ENCODE results near the gene GLG1. TPM values are rescaled to one million over a fixed set of nuclear protein-coding genes. Genes with fewer than 3 reads are reported as not detected.

Gene GLG1
- total and polyA plus RNA-seq, 12 donors = 31.6 to 146 (median 112) TPM

- Histone ChIP-seq H3K9me3 (replicated peaks in 1 of 3) (no peaks in the 10 kb centered on the region), H3K27me3 (no peaks in the 10 kb centered on the region), H3K4me1 (replicated peaks in 1 of 2) (peaks cover 0 to 8% of the 10 kb centered on the region in 2 donors), H3K36me3 (replicated peaks in 1 of 2) (peaks cover 0 to 76% of the 10 kb centered on the region in 2 donors), H3K27ac (peak overlapping the region in 2 of 5 donors; percentile 2 to 67), H3K4me3 (no peak overlapping the region)
- WGBS, 4 donors = 0 to 100% (median 63%) methylated on average over 1 of the region's 1 CpG
- TF ChIP-seq CTCF (IDR thresholded peaks at IDR 0.05) = no peak
- TF ChIP-seq POLR2A (IDR thresholded peaks at IDR 0.05) = no peak
- intact Hi-C loops (cut with DNase I) = loop anchor here (10.0 kb wide), 2 partner anchors 152 to 162 kb away; no protein-coding TSS in a partner anchor
- no peak for DNase-seq
Observed at GRCh38 chr16:74626741-74627416, 20.0 kb upstream of the GLG1 start.

DNA sequence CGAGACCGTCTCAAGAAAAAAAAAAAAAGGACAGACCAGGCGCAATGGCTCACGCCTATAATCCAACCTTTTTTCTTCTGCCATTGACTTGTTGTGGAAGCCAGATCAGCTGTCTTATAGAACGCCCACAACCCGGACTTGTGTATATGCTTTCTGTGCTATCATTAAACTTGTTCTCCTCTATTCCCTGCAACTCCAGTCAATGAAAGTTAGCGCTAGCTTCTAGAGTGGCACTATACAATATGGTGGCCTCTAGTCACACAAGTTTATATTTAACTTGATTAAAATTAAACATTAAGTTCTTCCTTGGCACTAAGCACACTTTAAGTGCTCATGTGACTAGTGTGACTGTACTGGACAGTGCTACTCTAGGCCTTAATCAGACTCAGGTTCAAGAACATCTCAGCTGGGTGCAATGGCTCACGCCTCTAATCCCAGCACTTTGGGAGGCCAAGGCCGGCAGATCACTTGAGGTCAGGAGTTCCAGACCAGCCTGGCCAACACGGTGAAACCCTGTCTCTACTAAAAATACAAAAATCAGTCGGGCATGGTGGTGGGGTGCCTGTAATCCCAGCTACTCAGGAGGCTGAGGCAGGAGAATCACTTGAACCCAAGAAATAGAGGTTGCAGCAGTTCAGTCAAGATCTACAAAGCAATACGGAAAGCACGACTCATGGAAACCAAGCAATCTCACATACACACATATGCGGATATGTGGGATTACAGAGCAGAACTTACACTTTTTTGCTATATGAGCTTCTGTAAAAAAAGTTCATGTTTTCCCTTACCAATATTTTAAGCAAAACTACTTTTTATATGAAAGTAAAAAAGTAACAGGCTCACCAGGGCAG lies 18.8 kb upstream of the GLG1 start:
- intact Hi-C loops (cut with DNase I) = loop anchor here (10.0 kb wide), 2 partner anchors 151 to 161 kb away; no protein-coding TSS in a partner anchor
- WGBS, 4 donors = 84 to 92% (median 89%) methylated on average over 14 of the region's 14 CpGs

GRCh38 chr16:74623839-74624235 lies 16.9 kb upstream of the GLG1 start:
- intact Hi-C loops (cut with DNase I) = loop anchor here (10.0 kb wide), 2 partner anchors 149 to 159 kb away; no protein-coding TSS in a partner anchor
- H3K4me1 ChIP-seq (replicated peaks in 1 of 2) = peaks cover 0 to 8% of the 10 kb centered on the region in 2 donors
- H3K9me3 ChIP-seq (replicated peaks in 1 of 3) = no peaks in the 10 kb centered on the region
- DNase-seq = peak in 1 of 7 donors; percentile 45
- H3K27ac ChIP-seq = no peak overlapping the region
- no peak overlapping the region for H3K4me3 ChIP-seq
- WGBS, 4 donors = 79 to 90% (median 86%) methylated on average over 6 of the region's 6 CpGs
- TF ChIP-seq POLR2A (IDR thresholded peaks at IDR 0.05) (no peak), CTCF (IDR thresholded peaks at IDR 0.05) (no peak)
- peaks cover 0 to 54% of the 10 kb centered on the region in 2 donors for H3K36me3 ChIP-seq (replicated peaks in 1 of 2)
- H3K27me3 ChIP-seq = no peaks in the 10 kb centered on the region

More for the DNA sequence above, 18.8 kb upstream of the GLG1 start:
- H3K27me3 ChIP-seq = no peaks in the 10 kb centered on the region
- DNase-seq = peak in 1 of 7 donors; percentile 20
- H3K4me3 ChIP-seq = no peak overlapping the region
- peaks cover 0 to 8% of the 10 kb centered on the region in 2 donors for H3K4me1 ChIP-seq (replicated peaks in 1 of 2)
- no peaks in the 10 kb centered on the region for H3K9me3 ChIP-seq (replicated peaks in 1 of 3)
- H3K36me3 ChIP-seq (replicated peaks in 1 of 2) = peaks cover 0 to 71% of the 10 kb centered on the region in 2 donors
- TF ChIP-seq POLR2A (IDR thresholded peaks at IDR 0.05) (no peak), CTCF (IDR thresholded peaks at IDR 0.05) (no peak)
- no peak overlapping the region for H3K27ac ChIP-seq

DNA sequence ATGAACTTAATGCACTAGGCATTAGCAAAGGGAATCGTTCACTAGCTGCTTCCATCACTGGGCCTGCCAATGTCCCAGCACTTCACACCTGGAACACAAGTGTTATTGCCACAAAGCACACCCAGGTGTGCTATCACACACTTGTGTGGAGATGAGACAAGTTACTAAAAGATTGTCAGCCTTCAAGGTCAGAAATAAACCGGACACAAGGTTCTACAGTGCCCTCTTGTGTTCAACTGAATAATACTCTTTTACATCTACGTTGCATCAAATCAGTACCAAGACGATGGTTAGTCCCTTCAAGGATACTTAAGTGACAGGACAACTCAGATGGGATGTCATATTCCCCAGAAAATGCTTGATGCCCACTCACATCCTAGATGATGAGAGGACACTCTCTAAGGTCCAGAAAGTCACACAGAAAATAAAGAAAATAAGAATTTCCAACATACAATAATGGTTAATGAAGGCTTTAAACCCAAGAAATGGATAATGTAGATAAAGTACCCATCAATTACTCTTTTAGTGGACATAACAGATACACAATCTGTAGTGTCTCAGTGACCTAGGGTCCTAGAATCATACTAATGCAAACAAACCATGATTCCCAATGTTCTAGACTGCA lies 16.4 kb upstream of the GLG1 start:
- Histone ChIP-seq H3K27me3 (no peaks in the 10 kb centered on the region), H3K36me3 (replicated peaks in 1 of 2) (peaks cover 0 to 49% of the 10 kb centered on the region in 2 donors), H3K27ac (no peak overlapping the region), H3K4me1 (replicated peaks in 1 of 2) (peaks cover 0 to 8% of the 10 kb centered on the region in 2 donors), H3K4me3 (no peak overlapping the region), H3K9me3 (replicated peaks in 1 of 3) (no peaks in the 10 kb centered on the region)
- TF ChIP-seq CTCF (IDR thresholded peaks at IDR 0.05) = peak; percentile 47 to 81 (median 70)
- TF ChIP-seq POLR2A (IDR thresholded peaks at IDR 0.05) = no peak
- intact Hi-C loops (cut with DNase I) = loop anchor here (10.0 kb wide), 2 partner anchors 149 to 159 kb away; no protein-coding TSS in a partner anchor
- 21 to 28% (median 26%) methylated on average over 4 of the region's 4 CpGs for WGBS, 4 donors
- DNase-seq = peak in 2 of 7 donors; percentile 8 to 44
